ENCODE measurements around the gene EBNA1BP2. TPM values are rescaled to one million over a fixed set of nuclear protein-coding genes. Genes with fewer than 3 reads are reported as not detected.

EBNA1BP2 gene
- total and polyA plus RNA-seq, 2 of the 13 experiments (the other 11 are each of a cell fraction or from before 2014, with no cell fraction given), result 27.1 to 102 TPM

DNA sequence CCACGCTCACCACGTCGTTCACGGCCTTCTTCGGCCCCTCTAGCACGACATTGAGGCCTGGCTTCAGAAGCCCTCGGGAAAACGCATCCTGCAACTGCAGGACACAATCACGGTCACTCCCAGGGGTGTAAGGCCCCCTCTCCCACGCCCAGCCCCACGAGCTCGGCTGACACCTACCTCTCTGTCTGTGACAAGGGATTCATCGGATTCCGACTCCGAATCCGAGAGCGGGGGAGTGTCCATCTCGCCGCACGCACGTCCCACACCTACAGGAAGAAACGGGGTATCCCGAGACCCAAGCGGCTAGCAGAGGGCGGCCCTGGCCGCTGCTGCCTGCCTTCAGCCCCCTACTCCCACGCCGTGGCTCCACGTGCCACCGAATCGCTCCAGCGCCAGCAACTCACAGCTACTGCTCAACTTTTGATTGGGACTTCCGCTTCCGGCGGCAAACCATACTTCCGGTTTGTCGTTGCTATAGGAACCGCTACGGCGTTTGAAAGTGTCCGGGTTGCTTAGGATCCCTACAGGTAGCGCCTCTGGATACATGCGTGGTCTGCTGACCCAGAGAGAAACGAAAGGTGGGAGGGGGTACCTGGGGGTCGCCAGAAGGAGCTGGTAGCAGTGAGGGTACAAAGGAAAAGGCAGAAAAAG, at the start of gene EBNA1BP2, which contains the start of gene CFAP57 (continued):
- TF ChIP-seq, protein P1, sequence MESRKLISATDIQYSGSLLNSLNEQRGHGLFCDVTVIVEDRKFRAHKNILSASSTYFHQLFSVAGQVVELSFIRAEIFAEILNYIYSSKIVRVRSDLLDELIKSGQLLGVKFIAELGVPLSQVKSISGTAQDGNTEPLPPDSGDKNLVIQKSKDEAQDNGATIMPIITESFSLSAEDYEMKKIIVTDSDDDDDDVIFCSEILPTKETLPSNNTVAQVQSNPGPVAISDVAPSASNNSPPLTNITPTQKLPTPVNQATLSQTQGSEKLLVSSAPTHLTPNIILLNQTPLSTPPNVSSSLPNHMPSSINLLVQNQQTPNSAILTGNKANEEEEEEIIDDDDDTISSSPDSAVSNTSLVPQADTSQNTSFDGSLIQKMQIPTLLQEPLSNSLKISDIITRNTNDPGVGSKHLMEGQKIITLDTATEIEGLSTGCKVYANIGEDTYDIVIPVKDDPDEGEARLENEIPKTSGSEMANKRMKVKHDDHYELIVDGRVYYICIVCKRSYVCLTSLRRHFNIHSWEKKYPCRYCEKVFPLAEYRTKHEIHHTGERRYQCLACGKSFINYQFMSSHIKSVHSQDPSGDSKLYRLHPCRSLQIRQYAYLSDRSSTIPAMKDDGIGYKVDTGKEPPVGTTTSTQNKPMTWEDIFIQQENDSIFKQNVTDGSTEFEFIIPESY (CRISPR knock-in tag; IDR thresholded peaks at IDR 0.05), result no peak
- TF ChIP-seq ZNF282 (IDR thresholded peaks at IDR 0.05; ENCODE audit: partially characterized antibody), result no peak
- TF ChIP-seq, protein P2, sequence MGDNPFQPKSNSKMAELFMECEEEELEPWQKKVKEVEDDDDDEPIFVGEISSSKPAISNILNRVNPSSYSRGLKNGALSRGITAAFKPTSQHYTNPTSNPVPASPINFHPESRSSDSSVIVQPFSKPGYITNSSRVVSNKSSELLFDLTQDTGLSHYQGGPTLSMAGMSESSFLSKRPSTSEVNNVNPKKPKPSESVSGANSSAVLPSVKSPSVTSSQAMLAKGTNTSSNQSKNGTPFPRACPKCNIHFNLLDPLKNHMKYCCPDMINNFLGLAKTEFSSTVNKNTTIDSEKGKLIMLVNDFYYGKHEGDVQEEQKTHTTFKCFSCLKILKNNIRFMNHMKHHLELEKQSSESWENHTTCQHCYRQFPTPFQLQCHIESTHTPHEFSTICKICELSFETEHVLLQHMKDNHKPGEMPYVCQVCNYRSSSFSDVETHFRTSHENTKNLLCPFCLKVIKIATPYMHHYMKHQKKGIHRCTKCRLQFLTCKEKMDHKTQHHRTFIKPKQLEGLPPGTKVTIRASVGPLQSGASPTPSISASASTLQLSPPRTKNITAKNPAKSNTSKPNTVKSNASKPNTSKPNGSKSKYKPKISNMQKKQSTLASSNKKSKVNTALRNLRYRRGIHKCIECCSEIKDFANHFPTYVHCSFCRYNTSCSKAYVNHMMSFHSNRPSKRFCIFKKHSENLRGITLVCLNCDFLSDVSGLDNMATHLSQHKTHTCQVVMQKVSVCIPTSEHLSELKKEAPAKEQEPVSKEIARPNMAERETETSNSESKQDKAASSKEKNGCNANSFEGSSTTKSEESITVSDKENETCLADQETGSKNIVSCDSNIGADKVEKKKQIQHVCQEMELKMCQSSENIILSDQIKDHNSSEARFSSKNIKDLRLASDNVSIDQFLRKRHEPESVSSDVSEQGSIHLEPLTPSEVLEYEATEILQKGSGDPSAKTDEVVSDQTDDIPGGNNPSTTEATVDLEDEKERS (CRISPR knock-in tag; IDR thresholded peaks at IDR 0.05), result no peak
- TF ChIP-seq, protein P3, sequence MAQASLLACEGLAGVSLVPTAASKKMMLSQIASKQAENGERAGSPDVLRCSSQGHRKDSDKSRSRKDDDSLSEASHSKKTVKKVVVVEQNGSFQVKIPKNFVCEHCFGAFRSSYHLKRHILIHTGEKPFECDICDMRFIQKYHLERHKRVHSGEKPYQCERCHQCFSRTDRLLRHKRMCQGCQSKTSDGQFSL (CRISPR knock-in tag; IDR thresholded peaks at IDR 0.05), result no peak
- peak; percentile 59; the same call in 1 of the 2 replicates for TF ChIP-seq FOXK1 (CRISPR knock-in tag; IDR thresholded peaks at IDR 0.05; ENCODE audit: borderline replicate concordance, low read depth)
- peak; percentile 41; the same call in 1 of the 2 replicates for TF ChIP-seq NFKB2 (CRISPR knock-in tag; IDR thresholded peaks at IDR 0.05; ENCODE audit: borderline replicate concordance)
- TF ChIP-seq, protein P4, sequence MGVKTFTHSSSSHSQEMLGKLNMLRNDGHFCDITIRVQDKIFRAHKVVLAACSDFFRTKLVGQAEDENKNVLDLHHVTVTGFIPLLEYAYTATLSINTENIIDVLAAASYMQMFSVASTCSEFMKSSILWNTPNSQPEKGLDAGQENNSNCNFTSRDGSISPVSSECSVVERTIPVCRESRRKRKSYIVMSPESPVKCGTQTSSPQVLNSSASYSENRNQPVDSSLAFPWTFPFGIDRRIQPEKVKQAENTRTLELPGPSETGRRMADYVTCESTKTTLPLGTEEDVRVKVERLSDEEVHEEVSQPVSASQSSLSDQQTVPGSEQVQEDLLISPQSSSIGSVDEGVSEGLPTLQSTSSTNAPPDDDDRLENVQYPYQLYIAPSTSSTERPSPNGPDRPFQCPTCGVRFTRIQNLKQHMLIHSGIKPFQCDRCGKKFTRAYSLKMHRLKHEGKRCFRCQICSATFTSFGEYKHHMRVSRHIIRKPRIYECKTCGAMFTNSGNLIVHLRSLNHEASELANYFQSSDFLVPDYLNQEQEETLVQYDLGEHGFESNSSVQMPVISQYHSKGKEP (CRISPR knock-in tag; IDR thresholded peaks at IDR 0.05), result no peak
- TF ChIP-seq ZNF589 (CRISPR knock-in tag; conservative IDR thresholded peaks at IDR 0.05), result no peak
- TF ChIP-seq, protein P5, sequence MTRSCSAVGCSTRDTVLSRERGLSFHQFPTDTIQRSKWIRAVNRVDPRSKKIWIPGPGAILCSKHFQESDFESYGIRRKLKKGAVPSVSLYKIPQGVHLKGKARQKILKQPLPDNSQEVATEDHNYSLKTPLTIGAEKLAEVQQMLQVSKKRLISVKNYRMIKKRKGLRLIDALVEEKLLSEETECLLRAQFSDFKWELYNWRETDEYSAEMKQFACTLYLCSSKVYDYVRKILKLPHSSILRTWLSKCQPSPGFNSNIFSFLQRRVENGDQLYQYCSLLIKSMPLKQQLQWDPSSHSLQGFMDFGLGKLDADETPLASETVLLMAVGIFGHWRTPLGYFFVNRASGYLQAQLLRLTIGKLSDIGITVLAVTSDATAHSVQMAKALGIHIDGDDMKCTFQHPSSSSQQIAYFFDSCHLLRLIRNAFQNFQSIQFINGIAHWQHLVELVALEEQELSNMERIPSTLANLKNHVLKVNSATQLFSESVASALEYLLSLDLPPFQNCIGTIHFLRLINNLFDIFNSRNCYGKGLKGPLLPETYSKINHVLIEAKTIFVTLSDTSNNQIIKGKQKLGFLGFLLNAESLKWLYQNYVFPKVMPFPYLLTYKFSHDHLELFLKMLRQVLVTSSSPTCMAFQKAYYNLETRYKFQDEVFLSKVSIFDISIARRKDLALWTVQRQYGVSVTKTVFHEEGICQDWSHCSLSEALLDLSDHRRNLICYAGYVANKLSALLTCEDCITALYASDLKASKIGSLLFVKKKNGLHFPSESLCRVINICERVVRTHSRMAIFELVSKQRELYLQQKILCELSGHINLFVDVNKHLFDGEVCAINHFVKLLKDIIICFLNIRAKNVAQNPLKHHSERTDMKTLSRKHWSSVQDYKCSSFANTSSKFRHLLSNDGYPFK (CRISPR knock-in tag; IDR thresholded peaks at IDR 0.05; ENCODE audit: borderline replicate concordance), result peak; percentile 49; the same call in 1 of the 2 replicates
- TF ChIP-seq YEATS2 (CRISPR knock-in tag; IDR thresholded peaks at IDR 0.05; ENCODE audit: borderline replicate concordance), result peak; percentile 60
- peak; percentile 56; the same call in 1 of the 2 replicates for TF ChIP-seq NR1H2 (CRISPR knock-in tag; IDR thresholded peaks at IDR 0.05; ENCODE audit: borderline replicate concordance, low read depth)
- peak; percentile 70 for TF ChIP-seq SRSF1 (optimal IDR thresholded peaks at IDR 0.05; ENCODE audit: low read depth, low read length)
- TF ChIP-seq, protein P6, sequence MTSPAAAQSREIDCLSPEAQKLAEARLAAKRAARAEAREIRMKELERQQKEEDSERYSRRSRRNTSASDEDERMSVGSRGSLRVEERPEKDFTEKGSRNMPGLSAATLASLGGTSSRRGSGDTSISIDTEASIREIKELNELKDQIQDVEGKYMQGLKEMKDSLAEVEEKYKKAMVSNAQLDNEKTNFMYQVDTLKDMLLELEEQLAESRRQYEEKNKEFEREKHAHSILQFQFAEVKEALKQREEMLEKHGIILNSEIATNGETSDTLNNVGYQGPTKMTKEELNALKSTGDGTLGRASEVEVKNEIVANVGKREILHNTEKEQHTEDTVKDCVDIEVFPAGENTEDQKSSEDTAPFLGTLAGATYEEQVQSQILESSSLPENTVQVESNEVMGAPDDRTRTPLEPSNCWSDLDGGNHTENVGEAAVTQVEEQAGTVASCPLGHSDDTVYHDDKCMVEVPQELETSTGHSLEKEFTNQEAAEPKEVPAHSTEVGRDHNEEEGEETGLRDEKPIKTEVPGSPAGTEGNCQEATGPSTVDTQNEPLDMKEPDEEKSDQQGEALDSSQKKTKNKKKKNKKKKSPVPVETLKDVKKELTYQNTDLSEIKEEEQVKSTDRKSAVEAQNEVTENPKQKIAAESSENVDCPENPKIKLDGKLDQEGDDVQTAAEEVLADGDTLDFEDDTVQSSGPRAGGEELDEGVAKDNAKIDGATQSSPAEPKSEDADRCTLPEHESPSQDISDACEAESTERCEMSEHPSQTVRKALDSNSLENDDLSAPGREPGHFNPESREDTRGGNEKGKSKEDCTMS (CRISPR knock-in tag; conservative IDR thresholded peaks at IDR 0.05), result no peak
